Endothelial cell (in vitro differentiated cells): ENCODE data around the gene FTH1. TPM values are rescaled to one million over a fixed set of nuclear protein-coding genes. Genes with fewer than 3 reads are reported as not detected.

ENCODE experiments used
- DNase-seq: peaks from one replicate; pipeline ENCODE4 v3.0.0; 2021; ENCODE audit warnings: low spot score
- H3K27ac Mint-ChIP-seq: one replicate; pipeline ENCODE4 v1.8.0; 2021; ENCODE audit warnings: mixed read lengths, inconsistent platforms; ENCODE audit not compliant: unreplicated experiment
- H3K27me3 Mint-ChIP-seq: one replicate; pipeline ENCODE4 v1.8.0; 2021; ENCODE audit warnings: mild to moderate bottlenecking, moderate library complexity, mixed read lengths, inconsistent platforms; ENCODE audit not compliant: unreplicated experiment
- H3K36me3 Mint-ChIP-seq: one replicate; pipeline ENCODE4 v1.8.0; 2021; ENCODE audit warnings: mild to moderate bottlenecking, low read depth, mixed read lengths, inconsistent platforms; ENCODE audit not compliant: unreplicated experiment
- H3K4me1 Mint-ChIP-seq: one replicate; pipeline ENCODE4 v1.8.0; 2021; ENCODE audit warnings: mild to moderate bottlenecking, mixed read lengths, inconsistent platforms; ENCODE audit not compliant: unreplicated experiment
- H3K4me3 Mint-ChIP-seq: one replicate; pipeline ENCODE4 v1.8.0; 2021; ENCODE audit warnings: mild to moderate bottlenecking, mixed read lengths, inconsistent platforms; ENCODE audit not compliant: unreplicated experiment
- H3K9me3 Mint-ChIP-seq: one replicate; pipeline ENCODE4 v1.8.0; 2021; ENCODE audit warnings: mixed read lengths, inconsistent platforms; ENCODE audit not compliant: unreplicated experiment
- total RNA-seq: library from RNA; stranded (reverse); fragmentation: NEBNext Ultra II Directional; extraction: Animal tissue kit (Norgen Biotek cat#: 25700); gene quantifications from one replicate; pipeline ENCODE4 v1.2.1, GENCODE V29; 2021; ENCODE audit not compliant: unreplicated experiment
- TF ChIP-seq, protein P1 (sequence below): fragments of 200-600 bp; sonication (generic); IDR thresholded peaks from one replicate; pipeline ENCODE4 v1.5.0; 2021; ENCODE audit warnings: antibody characterized with exemption; ENCODE audit not compliant: unreplicated experiment

FTH1 gene
- total RNA-seq, 1 donor from 2014 or later, result 837 TPM

DNA sequence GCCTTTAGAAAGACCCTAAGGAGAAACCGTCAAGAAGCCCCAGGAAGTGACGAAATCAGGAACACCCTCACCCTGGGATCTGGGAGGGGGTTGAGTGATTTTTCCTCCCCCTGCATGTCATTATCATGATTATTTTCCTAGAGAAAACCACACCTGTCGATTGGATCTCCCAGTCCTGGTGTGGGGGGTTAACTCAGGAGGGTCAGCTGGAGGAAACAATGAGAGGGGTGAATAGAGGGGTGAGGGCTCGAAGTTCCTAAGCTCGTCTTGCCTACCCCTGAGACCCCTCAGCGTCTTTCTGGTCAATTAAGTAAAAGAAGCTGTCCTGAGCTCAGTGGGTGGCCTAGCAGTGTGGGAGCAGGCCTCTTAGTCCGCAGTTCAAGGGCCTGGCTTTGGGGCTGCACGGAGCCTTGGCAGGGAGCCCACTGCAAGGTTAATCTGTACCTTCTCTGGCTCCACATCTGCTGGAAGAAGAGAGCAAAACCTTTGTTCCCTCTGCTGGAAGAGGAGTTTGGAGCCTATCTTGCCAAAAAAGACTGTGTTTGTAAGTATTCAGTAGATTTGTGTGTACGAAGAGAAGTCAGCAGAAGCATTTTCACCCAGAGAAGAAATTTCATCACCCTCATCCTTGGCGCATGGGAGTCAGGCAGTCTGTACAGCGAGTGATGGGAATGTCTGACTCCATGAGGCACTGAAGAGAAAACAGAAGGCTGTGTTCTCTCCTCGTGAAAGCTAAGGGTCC, 34.2 kb upstream of the FTH1 start:
- H3K27ac Mint-ChIP-seq, result no peak overlapping the region
- peaks cover 11% of the 10 kb centered on the region for H3K36me3 Mint-ChIP-seq
- no peaks in the 10 kb centered on the region for H3K4me1 Mint-ChIP-seq
- no peak for DNase-seq
- peaks cover 2% of the 10 kb centered on the region for H3K27me3 Mint-ChIP-seq
- H3K4me3 Mint-ChIP-seq, result no peak overlapping the region
- TF ChIP-seq, protein P1, sequence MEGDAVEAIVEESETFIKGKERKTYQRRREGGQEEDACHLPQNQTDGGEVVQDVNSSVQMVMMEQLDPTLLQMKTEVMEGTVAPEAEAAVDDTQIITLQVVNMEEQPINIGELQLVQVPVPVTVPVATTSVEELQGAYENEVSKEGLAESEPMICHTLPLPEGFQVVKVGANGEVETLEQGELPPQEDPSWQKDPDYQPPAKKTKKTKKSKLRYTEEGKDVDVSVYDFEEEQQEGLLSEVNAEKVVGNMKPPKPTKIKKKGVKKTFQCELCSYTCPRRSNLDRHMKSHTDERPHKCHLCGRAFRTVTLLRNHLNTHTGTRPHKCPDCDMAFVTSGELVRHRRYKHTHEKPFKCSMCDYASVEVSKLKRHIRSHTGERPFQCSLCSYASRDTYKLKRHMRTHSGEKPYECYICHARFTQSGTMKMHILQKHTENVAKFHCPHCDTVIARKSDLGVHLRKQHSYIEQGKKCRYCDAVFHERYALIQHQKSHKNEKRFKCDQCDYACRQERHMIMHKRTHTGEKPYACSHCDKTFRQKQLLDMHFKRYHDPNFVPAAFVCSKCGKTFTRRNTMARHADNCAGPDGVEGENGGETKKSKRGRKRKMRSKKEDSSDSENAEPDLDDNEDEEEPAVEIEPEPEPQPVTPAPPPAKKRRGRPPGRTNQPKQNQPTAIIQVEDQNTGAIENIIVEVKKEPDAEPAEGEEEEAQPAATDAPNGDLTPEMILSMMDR, result no peak
- peaks cover 5% of the 10 kb centered on the region for H3K9me3 Mint-ChIP-seq

DNA sequence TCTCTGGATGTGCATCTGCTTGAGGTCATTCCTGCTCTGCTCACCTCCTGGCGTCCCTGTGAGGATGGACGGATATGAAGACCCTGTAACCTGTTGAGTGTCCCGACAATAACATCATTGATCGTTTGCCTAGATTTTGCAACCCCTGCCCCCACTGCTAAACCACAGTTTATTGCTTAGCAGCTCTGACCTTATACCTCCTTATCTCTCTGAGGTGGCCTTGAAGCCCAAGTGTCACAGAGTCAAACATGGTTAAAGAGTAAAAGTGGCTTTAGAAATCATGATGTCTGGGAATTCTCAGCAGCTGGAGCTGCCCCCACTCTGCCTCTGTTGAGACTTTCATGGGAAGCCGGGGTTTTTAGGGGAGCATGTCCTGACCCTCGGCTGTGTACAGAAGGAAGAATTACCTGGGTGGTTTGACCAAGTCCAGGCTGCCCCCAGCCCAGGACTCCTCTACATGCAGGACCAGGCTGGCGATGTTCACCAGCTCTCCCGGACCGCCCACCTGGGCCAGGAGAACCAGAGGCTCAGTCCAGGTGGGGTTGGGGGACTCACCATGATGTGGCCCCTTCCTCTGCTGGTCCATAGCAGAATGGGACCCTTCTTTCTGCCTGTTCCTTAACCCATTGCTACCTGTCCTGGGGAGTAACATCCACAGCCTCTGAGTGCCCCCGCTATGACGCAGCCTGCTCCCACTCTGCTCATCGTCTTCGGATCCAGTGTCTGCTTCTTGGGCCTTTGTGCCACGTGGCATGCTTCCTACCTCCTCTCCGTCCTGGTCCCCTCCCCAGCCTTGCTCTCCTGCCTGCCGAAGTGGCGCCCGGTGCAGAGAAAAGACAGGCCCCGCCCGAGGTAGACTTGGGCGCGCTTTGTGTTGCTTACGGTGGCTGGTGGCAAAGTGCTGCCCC, 33.4 kb upstream of the FTH1 start:
- Mint-ChIP-seq H3K4me3 (no peak overlapping the region), H3K27me3 (peaks cover 2% of the 10 kb centered on the region), H3K4me1 (no peaks in the 10 kb centered on the region), H3K27ac (no peak overlapping the region), H3K36me3 (peaks cover 11% of the 10 kb centered on the region), H3K9me3 (peaks cover 5% of the 10 kb centered on the region)
- TF ChIP-seq, protein P1, result no peak
- DNase-seq, result no peak

DNA sequence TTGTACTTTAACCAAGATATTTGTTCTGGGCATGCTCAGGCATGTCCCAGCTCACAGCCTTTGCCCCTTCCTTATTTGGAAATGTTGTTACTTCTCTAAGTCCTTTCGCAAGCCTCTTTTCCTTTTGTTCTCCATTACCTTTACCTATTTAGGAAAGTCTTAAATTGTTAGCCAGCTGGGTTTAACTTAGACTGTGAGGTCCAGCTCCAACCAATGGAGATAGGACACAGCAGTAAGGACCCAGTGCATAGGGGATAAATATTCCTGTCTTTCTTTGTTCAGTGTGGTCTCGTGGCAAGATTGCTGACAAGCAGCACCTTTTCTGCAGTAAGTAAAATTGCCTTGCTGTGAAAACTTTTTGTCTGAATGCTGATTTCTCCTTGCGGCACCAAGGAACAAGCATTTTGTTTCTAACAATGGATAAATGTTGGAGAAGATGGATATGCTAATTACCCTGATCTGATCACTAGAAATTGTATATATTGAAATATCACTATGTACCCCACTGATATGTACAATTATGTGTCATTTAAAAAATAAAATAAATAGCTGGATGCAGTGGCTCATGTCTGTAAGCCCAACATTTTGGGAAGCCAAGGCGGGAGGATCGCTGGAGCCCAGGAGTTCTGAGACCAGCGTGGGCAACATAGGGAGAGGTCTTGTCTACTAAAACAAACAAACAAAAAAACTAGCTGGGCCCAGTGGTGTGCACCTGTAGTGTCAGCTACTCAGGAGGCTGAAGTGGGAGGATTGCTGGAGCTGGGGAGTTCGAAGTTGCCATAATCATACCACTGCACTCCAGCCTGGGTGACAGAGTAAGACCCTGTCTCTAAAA, 31.9 kb upstream of the FTH1 start:
- no peaks in the 10 kb centered on the region for H3K4me1 Mint-ChIP-seq
- TF ChIP-seq, protein P1, result no peak
- H3K27me3 Mint-ChIP-seq, result peaks cover 2% of the 10 kb centered on the region
- peak overlapping the region; percentile 48 for H3K27ac Mint-ChIP-seq
- H3K4me3 Mint-ChIP-seq, result no peak overlapping the region
- H3K36me3 Mint-ChIP-seq, result peaks cover 11% of the 10 kb centered on the region
- DNase-seq, result no peak
- peaks cover 5% of the 10 kb centered on the region for H3K9me3 Mint-ChIP-seq

DNA sequence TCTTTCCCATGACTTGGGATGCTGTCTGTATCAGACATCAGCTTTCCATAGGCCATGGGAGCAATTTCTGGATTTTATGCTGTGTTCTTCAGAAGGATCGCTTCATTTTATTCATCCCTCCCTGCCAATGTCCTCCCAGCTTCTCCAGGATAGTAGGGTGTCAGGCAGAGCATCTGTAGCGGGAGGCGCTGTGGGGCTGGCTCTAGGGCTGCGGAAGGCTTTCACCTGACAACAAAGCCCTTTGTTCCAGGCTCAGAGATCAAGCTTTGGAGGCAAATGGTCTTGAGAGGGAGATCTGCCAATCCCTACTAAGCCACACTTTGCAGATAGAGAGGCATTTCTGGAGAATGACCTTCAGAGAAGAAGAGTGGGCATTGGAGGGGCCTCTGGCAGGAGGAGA, 29.5 kb upstream of the FTH1 start:
- Mint-ChIP-seq H3K27ac (no peak overlapping the region), H3K27me3 (no peaks in the 10 kb centered on the region), H3K9me3 (peaks cover 5% of the 10 kb centered on the region), H3K4me3 (no peak overlapping the region), H3K36me3 (peaks cover 11% of the 10 kb centered on the region), H3K4me1 (no peaks in the 10 kb centered on the region)
- no peak for DNase-seq
- TF ChIP-seq, protein P1, result no peak
